Measurements from ENCODE around the gene HOXB9. TPM values are rescaled to one million over a fixed set of nuclear protein-coding genes. Genes with fewer than 3 reads are reported as not detected.

HOXB9 gene
- total RNA-seq, 4 donors from 2014 or later, result not detected

DNA sequence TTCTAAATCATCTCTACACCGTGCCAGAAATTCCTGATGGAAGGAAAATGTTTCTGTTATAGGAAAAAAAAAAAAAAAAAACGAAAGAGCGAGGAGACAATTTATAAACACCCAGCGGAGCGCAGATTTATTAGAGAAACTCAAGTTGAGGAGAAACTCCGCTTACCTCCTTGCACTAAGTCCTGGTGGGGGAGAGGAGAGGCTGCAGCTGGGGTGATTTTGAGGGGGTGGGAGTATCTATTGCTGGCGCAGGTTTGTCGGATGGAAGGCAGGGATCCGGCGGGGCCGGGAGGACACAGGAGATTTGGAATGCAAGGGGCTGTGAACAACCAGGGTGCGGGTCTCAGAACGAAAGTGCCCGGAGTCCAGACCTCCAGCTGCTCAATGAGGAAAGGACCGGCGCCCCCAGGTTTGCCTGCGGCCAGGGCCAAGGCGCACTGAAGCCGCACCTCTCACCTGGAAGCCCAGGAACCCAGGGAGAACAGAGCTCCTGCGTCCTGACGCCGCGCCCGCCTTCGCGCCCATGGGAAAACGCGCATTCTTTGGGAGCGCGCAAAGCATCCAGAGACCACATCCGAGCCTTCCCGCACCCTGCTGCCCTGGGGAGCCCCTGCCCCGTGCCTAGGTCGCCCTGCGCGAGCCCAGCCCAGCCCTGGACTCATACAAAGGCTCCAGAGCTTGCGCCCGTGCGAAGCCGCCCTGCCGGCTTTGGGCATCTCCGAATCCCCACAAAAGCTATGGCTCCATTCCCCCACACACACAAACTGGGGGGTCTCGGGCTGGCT lies 8.5 kb downstream of the HOXB9 start:
- no peak overlapping the region for H3K4me3 ChIP-seq
- whole genome bisulfite sequencing, 2 donors (ENCODE audit: low coverage in 1 of 2), result 6 to 7% methylated on average over 6 to 30 of the region's 43 CpGs
- no peak overlapping the region for H3K27ac ChIP-seq
- no peak for ATAC-seq
- H3K36me3 ChIP-seq, result no peaks in the 10 kb centered on the region
- H3K9me3 ChIP-seq, result no peaks in the 10 kb centered on the region
- peaks cover 99% of the 10 kb centered on the region for H3K27me3 ChIP-seq
- TF ChIP-seq POLR2A (IDR thresholded peaks at IDR 0.05), result no peak
- TF ChIP-seq, protein P1, sequence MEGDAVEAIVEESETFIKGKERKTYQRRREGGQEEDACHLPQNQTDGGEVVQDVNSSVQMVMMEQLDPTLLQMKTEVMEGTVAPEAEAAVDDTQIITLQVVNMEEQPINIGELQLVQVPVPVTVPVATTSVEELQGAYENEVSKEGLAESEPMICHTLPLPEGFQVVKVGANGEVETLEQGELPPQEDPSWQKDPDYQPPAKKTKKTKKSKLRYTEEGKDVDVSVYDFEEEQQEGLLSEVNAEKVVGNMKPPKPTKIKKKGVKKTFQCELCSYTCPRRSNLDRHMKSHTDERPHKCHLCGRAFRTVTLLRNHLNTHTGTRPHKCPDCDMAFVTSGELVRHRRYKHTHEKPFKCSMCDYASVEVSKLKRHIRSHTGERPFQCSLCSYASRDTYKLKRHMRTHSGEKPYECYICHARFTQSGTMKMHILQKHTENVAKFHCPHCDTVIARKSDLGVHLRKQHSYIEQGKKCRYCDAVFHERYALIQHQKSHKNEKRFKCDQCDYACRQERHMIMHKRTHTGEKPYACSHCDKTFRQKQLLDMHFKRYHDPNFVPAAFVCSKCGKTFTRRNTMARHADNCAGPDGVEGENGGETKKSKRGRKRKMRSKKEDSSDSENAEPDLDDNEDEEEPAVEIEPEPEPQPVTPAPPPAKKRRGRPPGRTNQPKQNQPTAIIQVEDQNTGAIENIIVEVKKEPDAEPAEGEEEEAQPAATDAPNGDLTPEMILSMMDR (IDR thresholded peaks at IDR 0.05), result no peak
- TF ChIP-seq EP300 (IDR thresholded peaks at IDR 0.05), result no peak
- no peak for TF ChIP-seq POLR2AphosphoS5 (IDR thresholded peaks at IDR 0.05)
- peaks cover 0 to 37% (median under 1%) of the 10 kb centered on the region in 3 donors for H3K4me1 ChIP-seq

- no peak for TF ChIP-seq EP300 (IDR thresholded peaks at IDR 0.05)
- TF ChIP-seq POLR2AphosphoS5 (IDR thresholded peaks at IDR 0.05), result no peak
- Histone ChIP-seq H3K27me3 (peaks cover 99% of the 10 kb centered on the region), H3K4me3 (no peak overlapping the region), H3K4me1 (peaks cover 0 to 45% (median 4%) of the 10 kb centered on the region in 3 donors), H3K27ac (no peak overlapping the region), H3K36me3 (no peaks in the 10 kb centered on the region), H3K9me3 (no peaks in the 10 kb centered on the region)
- WGBS, 2 donors (ENCODE audit: low coverage in 1 of 2), result 17 to 26% methylated on average over 11 to 14 of the region's 15 CpGs
- no peak for ATAC-seq
Measured at GRCh38 chr17:48616717-48617470, 9.3 kb downstream of the HOXB9 start.

- Histone ChIP-seq H3K9me3 (no peaks in the 10 kb centered on the region), H3K27me3 (peaks cover 99% of the 10 kb centered on the region), H3K4me3 (no peak overlapping the region), H3K36me3 (no peaks in the 10 kb centered on the region), H3K4me1 (peaks cover 0 to 53% (median 4%) of the 10 kb centered on the region in 3 donors), H3K27ac (no peak overlapping the region)
- WGBS, 2 donors (ENCODE audit: low coverage in 1 of 2), result 11 to 16% methylated on average over 7 to 16 of the region's 17 CpGs
- TF ChIP-seq, protein P1 (IDR thresholded peaks at IDR 0.05), result no peak
- TF ChIP-seq EP300 (IDR thresholded peaks at IDR 0.05) (no peak), POLR2AphosphoS5 (IDR thresholded peaks at IDR 0.05) (no peak), POLR2A (IDR thresholded peaks at IDR 0.05) (no peak)
- ATAC-seq, result no peak
Measured at GRCh38 chr17:48615963-48616716, 10.0 kb downstream of the HOXB9 start.

DNA sequence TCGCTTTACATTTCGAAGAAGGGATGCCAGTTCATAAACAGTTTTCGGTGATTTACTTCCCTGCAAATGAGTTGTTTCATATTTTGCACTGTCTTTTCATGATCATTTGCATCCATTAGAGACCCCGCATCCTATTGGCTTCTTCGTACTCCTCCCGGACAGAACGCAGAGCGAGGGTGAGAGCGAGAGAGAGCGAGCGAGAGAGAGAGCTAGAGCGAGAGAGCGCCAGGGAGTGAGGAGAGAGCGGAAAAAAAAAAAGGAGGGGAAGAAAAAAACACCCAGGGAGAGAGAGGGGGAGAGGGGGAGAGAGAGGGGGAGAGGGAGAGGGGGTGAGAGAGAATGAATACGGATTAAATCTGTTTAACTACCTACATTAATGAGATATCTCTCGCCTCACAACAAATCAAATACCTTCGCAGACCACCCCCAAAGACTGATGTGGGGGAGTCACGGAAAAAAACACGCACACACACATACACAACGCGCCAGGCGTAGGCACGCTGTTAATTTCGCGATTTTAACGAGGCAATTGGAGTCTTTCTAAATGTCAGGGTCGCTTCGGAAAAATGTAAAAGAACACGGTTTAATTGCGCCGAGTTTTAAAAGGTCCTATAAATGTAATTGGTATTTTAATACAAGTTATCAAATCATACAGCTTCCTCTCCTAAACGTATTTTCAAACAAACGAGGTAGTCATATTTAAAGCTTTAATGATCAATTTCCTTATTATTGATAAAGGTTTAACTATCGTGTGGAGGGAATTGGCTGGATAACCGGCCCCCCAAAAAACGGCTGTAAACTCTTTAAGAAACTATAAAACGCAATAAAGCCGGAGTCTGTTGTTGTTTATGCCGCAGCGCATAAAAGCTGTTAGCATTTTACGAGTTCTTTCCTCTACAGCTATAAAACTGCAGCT lies 10.9 kb downstream of the HOXB9 start, which contains the start of gene HOXB8:
TSS of gene HOXB8 (minus strand) at position 246 of the 916 bp plus-strand sequence. CDS start 588 bp downstream, outside the sequence.
- peak within 1 kb of the TSS in 1 of 2 donors; percentile 16 for H3K4me3 ChIP-seq
- TF ChIP-seq EP300 (IDR thresholded peaks at IDR 0.05), result no peak
- no peaks in the 10 kb centered on the region for H3K9me3 ChIP-seq
- peaks cover 99% of the 10 kb centered on the region for H3K27me3 ChIP-seq
- WGBS, 2 donors (ENCODE audit: low coverage in 1 of 2), result 12 to 14% methylated on average over 34 to 38 of the region's 41 CpGs
- H3K4me1 ChIP-seq, result peaks cover 0 to 61% (median 7%) of the 10 kb centered on the region in 3 donors
- no peak for ATAC-seq
- H3K27ac ChIP-seq, result no peak within 1 kb of the TSS
- no peaks in the 10 kb centered on the region for H3K36me3 ChIP-seq
